HL-60 (cell line): Measurements from ENCODE around the gene AGTR1.

Source experiments
- DNase-seq, 2 experiments: peaks; one replicate each; pipeline ENCODE4 v3.0.0-alpha.2; 2010 to 2020; ENCODE audit warnings: low read depth in 1 of 2, low spot score in 1 of 2
- H3K27ac ChIP-seq: fragments of 250-450 bp; sonication (Bioruptor Pico); replicated peaks from 2 replicates; pipeline ENCODE4 v1.5.1; 2020; ENCODE audit warnings: mild to moderate bottlenecking, moderate library complexity
- H3K27me3 ChIP-seq: fragments of 250-450 bp; sonication (Bioruptor Pico); 2 replicates; pipeline ENCODE4 v1.5.1; 2021; ENCODE audit warnings: mild to moderate bottlenecking, moderate library complexity; ENCODE audit not compliant: insufficient read depth, poor library complexity, severe bottlenecking
- H3K4me3 ChIP-seq: replicated peaks from 2 replicates; pipeline ENCODE4 v1.5.1; 2011; ENCODE audit warnings: mild to moderate bottlenecking, control low read depth, low read length; ENCODE audit not compliant: insufficient read depth
- GABPA ChIP-seq: IDR thresholded peaks from 2 replicates; pipeline ENCODE4 v1.6.1; 2012; ENCODE audit warnings: low read depth
- POLR2AphosphoS5 ChIP-seq: IDR thresholded peaks from 2 replicates; pipeline ENCODE4 v1.6.1; 2012; ENCODE audit warnings: low read depth
- SPI1 ChIP-seq: IDR thresholded peaks from 2 replicates; pipeline ENCODE4 v1.6.1; 2012; ENCODE audit warnings: low read depth, mild to moderate bottlenecking, borderline replicate concordance
- TF ChIP-seq, protein P1 (sequence below): IDR thresholded peaks from 2 replicates; pipeline ENCODE4 v1.6.1; 2012; ENCODE audit warnings: low read depth; ENCODE audit not compliant: insufficient replicate concordance
- TF ChIP-seq, protein P2 (sequence below): IDR thresholded peaks from one replicate; pipeline ENCODE4 v1.5.1; 2011; ENCODE audit warnings: low read length, control low read depth, inconsistent platforms; ENCODE audit not compliant: insufficient read depth

AGTR1 gene

DNA sequence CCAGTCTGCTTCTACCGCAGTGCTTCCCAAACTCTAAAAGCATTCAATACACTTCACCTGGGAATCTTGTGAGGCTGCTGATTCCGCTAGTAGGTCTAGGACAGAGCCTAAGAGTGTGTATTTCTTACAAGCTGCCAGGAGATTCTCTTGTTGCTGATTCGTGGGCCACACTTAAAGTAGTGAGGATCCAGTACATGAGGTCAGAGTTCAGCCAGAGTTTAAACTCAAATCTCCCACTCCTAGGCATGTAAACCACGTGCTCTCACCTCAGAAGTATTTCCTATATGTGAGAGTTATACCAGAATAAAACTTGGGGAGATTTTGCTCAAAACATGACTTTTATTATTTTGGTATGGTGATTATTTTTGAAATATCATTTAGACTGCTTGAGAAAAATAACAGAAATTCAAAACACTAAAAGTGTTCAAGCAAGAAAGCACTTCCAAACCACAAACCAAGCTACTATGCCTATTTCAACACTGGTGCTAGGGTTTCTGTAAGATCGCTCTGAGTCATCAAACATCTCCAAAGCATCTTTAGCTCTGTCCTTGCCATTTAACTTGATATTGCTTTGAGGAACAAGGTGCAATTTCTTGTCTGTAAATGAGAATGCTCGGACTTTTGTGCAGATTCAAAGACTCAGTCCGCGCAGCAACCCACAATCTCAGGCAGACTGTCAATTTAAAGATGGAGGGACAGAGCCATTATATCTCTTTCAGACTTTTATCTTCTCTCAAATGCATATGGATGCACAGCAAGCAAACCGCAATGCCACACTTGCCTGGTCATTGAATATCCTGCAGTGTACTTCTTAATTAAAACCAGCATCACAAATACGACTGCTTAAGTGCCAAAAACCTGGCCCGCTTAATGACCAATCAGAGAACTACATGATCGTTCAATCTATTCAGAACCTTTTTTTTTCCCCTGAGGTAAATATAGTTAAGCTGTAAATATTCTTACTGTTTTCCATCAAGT, 59.8 kb downstream of the AGTR1 start:
- peak; percentile 83 to 94 for DNase-seq
- 0 out of 2 replicates have a peak, but pooled peaks have one; percentile 4 for TF ChIP-seq GABPA
- no peak for TF ChIP-seq SPI1
- TF ChIP-seq, protein P1, sequence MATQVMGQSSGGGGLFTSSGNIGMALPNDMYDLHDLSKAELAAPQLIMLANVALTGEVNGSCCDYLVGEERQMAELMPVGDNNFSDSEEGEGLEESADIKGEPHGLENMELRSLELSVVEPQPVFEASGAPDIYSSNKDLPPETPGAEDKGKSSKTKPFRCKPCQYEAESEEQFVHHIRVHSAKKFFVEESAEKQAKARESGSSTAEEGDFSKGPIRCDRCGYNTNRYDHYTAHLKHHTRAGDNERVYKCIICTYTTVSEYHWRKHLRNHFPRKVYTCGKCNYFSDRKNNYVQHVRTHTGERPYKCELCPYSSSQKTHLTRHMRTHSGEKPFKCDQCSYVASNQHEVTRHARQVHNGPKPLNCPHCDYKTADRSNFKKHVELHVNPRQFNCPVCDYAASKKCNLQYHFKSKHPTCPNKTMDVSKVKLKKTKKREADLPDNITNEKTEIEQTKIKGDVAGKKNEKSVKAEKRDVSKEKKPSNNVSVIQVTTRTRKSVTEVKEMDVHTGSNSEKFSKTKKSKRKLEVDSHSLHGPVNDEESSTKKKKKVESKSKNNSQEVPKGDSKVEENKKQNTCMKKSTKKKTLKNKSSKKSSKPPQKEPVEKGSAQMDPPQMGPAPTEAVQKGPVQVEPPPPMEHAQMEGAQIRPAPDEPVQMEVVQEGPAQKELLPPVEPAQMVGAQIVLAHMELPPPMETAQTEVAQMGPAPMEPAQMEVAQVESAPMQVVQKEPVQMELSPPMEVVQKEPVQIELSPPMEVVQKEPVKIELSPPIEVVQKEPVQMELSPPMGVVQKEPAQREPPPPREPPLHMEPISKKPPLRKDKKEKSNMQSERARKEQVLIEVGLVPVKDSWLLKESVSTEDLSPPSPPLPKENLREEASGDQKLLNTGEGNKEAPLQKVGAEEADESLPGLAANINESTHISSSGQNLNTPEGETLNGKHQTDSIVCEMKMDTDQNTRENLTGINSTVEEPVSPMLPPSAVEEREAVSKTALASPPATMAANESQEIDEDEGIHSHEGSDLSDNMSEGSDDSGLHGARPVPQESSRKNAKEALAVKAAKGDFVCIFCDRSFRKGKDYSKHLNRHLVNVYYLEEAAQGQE = no peak
- peak; percentile 49; the same call in 1 of the 2 replicates for TF ChIP-seq POLR2AphosphoS5
- TF ChIP-seq, protein P2, sequence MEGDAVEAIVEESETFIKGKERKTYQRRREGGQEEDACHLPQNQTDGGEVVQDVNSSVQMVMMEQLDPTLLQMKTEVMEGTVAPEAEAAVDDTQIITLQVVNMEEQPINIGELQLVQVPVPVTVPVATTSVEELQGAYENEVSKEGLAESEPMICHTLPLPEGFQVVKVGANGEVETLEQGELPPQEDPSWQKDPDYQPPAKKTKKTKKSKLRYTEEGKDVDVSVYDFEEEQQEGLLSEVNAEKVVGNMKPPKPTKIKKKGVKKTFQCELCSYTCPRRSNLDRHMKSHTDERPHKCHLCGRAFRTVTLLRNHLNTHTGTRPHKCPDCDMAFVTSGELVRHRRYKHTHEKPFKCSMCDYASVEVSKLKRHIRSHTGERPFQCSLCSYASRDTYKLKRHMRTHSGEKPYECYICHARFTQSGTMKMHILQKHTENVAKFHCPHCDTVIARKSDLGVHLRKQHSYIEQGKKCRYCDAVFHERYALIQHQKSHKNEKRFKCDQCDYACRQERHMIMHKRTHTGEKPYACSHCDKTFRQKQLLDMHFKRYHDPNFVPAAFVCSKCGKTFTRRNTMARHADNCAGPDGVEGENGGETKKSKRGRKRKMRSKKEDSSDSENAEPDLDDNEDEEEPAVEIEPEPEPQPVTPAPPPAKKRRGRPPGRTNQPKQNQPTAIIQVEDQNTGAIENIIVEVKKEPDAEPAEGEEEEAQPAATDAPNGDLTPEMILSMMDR = no peak
- H3K4me3 ChIP-seq = no peak overlapping the region
- peak overlapping the region; percentile 65 for H3K27ac ChIP-seq
- H3K27me3 ChIP-seq = no peaks in the 10 kb centered on the region

DNA sequence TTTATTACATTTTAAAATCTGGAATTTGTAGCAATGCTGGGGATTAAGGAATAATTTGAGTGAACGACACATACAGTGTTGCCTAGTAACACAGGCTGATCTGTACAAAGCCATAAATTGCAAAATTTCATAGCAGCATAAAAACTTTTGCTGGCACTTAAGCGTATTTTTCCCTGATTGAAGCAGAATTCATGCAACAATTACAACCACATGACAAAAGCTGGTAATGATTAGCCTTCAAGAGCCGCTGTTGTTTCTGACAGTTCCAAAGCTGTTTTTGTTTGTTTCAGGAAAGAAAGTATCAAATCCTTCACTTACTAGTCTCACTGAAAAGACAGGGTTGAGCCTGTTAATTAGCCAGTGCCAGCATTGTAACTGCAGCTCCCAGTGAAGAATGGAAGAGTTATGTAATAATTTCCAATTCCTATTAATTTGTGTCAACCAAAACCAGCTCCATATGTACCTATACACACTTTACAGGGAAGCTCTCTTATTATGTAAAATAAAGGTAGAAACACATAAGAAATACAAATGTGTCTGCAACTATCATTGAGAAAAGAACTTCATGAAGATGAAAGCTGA, 60.7 kb downstream of the AGTR1 start:
- Histone ChIP-seq H3K4me3 (no peak overlapping the region), H3K27ac (peak overlapping the region; percentile 65; the same call in 1 of the 2 replicates), H3K27me3 (no peaks in the 10 kb centered on the region)
- TF ChIP-seq GABPA = no peak
- TF ChIP-seq SPI1 = no peak
- TF ChIP-seq, protein P2 = no peak
- TF ChIP-seq POLR2AphosphoS5 = no peak
- TF ChIP-seq, protein P1 = no peak
- peak in 1 of 2 experiments; percentile 18 for DNase-seq

DNA sequence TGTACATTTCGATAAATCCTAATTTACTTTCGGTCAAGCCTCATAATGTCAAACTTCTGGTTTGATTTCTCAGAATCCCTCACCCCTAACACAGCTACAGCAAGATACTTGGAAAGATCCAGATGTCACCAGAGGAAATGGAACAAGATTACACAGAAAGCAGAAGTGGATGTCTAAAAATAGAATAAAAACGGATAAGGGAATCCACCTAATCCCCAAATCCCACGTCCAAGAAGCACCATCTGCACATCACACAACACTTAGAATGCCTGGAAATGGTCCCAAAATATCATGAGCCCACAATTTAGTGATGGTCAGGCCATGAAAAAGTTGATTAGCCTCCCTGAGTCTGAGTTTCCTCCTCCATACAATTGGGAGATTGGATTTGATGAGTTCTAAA, 61.7 kb downstream of the AGTR1 start:
- no peak overlapping the region for H3K4me3 ChIP-seq
- no peak for DNase-seq
- TF ChIP-seq SPI1 (peak; percentile 86), POLR2AphosphoS5 (no peak), GABPA (no peak)
- TF ChIP-seq, protein P1 = no peak
- TF ChIP-seq, protein P2 = no peak
- H3K27me3 ChIP-seq = no peaks in the 10 kb centered on the region
- no peak overlapping the region for H3K27ac ChIP-seq
